GM19023 (cell line): ENCODE data around the gene RTL1.

Source experiments
- ATAC-seq: cut with Tn5 transposase; IDR thresholded peaks from one replicate; pipeline ENCODE4 v1.9.1; 2021; ENCODE audit warnings: mild to moderate bottlenecking, moderate library complexity; ENCODE audit not compliant: unreplicated experiment

Gene RTL1

GRCh38 chr14:100898935-100899883, 4.3 kb downstream of the RTL1 start:
- ATAC-seq: no peak

- no peak for ATAC-seq
Measured at GRCh38 chr14:100898465-100898864, 5.1 kb downstream of the RTL1 start.

DNA sequence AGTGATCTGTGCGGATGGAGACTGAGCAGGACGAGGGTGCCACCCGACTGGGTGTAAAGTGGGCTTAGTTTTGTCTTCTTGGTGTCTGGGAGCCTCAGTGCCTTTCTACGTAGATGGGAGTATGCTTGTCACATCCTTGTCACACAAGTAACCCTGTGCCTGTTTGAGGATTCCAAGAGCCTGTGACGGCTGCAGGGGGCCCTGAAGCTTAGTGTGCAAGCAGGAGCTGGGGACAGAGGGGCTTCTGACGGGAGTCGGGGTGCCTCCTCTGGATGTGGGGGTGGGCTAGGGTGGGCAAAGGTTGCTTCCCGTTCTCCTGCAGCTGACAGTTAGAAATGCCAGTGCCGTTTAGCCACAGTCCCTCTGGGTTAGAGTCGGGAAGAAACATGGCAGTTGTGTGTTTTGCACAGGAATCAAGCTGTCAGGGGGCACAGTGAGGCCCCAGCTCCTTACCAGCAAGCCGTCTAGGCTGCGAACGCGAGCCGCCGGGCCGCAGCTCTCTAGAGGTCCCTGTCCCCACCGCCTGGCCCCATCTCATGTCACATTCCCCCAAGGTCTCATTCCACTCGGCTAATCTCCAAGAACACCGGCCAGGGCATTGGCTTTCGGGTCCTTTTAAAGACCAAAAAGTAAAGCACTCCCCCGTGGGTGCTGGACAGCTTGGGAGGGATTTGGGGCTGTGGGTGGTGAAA, 7.0 kb downstream of the RTL1 start:
- no peak for ATAC-seq

DNA sequence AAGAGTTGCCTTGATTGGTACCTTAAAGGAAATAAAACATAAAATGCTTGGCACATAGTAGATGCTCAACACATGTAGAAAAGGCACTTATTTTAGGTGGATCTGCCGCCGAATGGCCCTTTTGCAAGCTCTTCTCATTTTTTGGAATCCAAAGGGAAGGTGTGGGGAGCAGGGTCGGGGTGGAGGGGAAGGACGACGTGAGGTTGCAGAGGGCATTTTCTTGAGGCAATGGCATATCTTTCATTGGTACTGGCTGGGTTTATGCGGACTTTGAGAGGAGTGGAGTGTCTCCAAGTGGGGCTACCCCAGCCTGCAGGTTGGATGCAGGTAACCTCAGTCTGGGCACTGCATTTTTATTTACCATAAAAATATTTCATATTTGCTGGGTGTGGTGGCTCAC, 8.1 kb downstream of the RTL1 start:
- no peak for ATAC-seq

GRCh38 chr14:100894416-100894815, 9.1 kb downstream of the RTL1 start:
- no peak for ATAC-seq

- ATAC-seq: no peak
Measured at GRCh38 chr14:100893760-100894159, 9.8 kb downstream of the RTL1 start.

DNA sequence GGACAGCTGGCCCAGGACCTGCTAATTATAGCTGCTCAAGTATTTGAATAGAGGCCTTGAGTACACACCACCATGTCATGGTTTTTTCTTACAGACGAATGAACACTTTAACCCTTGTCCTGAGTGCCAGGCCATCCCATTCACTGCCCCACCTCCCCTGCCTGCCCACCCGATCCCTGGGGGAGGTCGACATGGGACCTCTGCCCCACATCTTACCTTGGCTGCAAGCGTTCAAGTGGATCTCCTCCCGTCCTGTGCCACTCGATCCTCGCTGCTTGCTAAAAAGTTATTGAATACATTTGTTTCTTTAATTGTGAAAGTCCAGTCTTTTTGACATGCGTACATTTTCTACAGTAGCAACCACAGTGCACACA, 10.3 kb downstream of the RTL1 start:
- no peak for ATAC-seq

DNA sequence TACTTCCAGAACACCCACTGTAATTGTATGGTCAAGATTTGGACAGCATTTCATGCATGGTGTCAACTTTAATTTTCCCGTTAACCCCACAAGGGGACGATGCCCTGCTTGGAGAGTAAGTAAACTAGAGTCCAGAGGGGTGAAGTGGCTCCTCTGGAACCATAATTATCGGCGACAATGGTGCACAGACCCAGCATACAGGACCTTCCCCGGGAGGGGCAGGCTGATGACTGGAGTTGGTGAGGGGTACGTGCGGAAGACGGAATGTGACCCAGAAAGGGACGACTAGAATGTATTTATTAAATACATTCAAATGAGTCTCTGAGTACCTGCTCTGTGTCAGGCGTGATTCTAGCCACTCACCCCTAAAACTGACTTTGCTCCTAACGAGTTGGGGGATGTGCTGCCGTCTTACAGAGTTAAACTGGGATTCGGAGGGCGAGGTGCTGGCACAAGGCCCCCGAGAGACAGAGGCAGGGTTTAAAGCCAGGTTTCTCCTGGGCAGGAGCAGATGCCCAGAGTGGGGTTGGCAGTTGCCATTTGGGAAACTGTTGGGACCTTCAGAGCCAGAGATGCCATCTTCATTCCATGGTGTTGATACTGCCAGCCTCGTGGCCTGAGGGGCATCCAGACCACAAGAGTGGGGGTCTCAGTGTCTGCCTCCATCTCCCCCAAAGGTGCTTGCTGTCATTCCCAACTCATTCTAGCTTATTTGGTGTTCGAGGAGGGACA, 10.9 kb downstream of the RTL1 start:
- no peak for ATAC-seq

DNA sequence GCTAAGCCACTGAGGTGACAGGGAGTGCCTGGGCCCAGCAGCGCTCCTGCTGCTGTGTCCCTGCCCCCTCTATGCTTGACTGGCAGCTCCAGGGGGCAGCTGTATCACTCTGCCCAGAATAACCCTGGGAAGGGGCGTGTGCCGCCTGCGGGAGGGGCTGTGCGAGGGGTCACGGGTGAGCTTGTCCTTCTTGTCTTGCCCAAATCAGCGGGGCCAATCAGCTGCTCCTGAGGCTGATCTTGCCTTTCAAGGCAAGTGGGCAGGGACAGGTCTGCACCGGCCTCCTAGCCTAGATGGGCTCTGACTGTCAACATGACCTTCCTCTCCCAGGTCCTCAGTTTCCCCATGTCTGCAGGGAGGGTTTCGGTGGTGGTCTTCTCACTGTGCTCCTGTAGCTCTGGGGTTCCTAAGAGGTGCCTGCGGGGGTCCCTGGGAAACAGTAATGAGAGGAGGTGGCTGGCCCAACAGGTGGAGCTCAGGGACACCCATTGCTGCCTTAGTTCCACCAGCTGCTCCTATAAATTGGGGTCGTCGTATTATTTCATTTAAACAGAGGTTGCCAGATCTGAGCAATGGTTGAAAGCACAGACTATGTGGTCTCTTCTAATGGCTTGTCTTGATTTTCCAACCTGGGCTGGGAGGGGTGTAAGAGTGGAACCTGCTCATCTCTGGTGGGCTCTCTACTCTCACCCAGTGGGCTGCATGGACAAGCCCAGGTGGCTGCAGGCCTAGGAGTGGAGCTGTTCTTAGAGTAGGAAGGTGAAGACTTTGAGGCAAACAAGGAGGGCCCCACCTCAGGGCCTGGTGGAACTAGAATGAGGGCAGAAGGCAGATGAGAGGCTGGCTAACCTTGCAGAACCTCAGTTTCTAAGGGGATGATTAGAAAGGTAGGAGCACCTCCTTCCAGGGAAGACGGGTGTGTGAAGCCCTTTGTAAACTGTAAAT, 11.7 kb downstream of the RTL1 start:
- no peak for ATAC-seq

DNA sequence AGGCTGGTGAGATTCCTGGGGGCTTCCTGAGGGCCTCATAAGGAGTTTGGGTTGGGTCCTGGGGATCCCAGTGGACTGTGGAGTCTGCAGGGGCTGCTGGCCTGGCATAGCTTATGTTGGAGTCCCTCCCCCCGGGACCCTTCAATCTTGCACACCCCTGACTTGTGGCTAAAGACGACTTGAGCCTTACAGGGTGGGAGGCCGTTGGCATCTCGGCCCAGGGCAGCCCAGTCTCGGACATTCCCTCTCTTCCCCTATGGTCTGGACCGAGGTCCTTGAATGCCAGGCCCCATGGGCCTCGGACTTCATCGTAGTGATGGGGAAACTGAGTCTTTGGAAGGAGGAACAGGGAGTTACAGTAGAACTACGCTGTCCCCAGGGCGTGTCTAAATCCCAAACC, 12.5 kb downstream of the RTL1 start:
- no peak for ATAC-seq

DNA sequence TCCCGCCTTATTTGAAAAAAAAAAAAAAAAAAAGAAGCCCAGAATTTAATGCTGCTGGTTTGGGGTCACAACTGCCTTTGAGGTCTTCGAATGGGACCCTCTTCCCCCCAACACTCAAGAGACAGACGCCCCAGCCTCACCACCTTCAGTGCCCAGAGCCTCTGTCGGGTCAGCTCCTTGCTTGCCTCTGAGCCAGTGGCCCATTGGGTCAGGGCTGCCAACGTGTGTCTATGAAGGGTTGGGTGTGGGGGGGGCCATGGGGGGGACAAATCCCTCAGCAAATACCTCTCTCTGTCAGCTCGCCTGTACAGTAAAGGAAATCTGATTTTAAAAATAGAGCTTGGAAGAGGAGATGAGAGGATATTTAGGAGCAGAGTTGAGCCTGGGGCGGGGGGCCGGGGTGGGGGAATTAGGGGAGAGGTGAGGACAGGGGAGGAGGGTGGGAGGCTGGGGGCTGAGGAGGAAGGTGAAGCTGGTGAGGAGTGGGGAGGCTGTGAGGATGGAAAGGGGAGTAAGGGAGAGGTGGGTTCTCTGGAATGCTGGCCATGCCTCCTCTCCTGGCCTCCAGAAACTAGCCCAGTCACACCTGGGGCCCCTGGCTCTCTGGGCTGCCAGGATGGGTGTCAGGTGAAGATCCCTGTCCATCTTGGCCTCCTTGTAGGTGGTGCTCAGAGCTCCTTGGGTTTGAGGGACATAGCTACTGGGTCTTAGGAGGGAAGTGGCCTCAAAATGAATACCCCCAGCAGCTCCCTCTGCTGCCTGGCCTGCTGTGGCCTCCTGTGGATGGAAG, 13.3 kb downstream of the RTL1 start:
- no peak for ATAC-seq

DNA sequence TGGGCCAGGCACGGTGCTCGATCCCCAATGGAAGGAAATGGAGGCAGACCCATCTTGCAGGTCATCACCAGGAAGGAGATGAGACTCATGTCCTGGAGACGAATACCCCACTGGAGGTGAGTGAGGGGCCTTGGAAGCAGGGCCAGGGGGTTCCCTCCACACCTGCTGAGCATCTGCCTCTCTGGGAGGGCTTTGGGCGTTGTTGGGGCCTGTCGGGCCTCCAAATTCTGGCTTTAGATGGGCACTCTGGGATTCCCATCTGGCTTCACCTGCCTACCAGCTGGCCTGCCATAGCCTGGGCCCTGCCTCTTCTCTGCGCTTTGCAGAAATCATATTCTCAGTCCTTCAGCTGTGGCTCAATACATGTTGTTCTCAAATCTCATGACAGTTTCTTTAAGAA, 13.9 kb downstream of the RTL1 start:
- no peak for ATAC-seq

- no peak for ATAC-seq
Measured at GRCh38 chr14:100888789-100889315, 14.7 kb downstream of the RTL1 start.

DNA sequence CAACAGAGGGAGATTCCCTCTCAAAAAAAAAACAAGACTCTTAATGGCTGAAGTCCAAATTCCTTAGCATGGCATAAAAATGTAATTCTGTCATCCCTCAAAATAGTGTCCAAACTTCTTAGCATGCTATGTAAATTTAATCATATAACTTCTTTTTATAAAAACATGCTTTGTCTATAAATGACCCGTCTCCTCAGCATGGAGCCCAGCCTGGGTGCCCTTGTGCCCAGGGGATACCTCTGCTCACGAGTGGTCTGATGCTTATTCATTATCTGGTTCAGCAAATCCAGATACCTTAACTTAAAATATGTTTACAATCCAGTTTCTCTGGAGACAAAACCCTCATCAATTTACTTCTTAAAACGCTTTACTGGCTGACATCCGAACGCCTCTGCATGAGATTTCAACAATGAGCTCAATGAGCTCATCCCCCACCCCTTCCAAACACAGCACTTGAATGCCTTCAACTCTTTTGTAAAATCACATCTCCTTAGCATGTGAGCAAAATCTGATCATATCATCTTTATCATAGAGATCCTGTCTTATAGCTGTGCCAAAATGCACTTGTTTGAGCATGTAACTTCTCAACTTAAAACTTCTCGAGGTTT, 15.7 kb downstream of the RTL1 start:
- no peak for ATAC-seq

DNA sequence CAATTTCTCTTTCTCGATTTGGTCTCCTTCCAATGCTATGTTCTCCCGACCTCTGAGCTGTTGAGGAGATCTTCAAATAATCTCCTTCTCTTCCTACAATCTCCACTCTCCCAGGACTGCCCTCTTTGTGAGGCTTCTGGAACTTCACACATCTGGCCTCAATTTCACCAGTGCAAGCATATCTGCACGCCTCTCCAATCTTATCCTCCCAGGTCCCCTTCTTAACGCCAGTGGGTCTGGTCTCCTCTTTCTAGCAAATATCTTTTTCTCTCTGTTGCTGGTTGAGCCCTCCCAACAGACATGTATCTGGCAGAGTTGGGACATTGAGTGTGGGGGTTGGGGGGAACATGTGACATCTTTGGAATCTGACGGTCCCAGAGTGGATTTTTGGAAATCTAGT, 17.9 kb downstream of the RTL1 start:
- no peak for ATAC-seq

DNA sequence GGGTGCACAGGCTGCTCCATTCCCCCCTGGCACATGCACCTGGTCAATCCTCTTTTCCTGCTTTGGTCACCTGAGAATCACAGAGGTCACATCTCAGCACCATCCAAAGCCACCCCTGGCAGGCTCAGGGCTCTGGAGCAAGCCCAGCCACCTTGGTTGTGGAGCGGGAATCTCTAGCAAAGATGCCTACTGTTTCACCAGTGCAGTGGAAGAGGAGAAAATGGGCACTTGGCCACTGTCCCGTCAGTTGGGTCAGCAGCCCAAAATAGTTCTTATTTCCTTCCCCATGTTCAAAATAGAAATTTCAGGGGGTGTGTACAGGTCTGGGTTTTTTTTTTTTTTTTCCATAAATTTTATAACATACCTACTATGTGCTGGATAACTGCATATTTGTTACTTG, 18.3 kb downstream of the RTL1 start:
- no peak for ATAC-seq

- no peak for ATAC-seq
Measured at GRCh38 chr14:100884456-100884855, 19.1 kb downstream of the RTL1 start.

- ATAC-seq: no peak
Measured at GRCh38 chr14:100883789-100884101, 19.8 kb downstream of the RTL1 start.
